Fibroblast of villous mesenchyme (primary cell): Measurements from ENCODE around the gene STAT2. TPM values are rescaled to one million over a fixed set of nuclear protein-coding genes. Genes with fewer than 3 reads are reported as not detected.
"Not testable (repeated sequence)": the region's sequence is repeated elsewhere in the genome, so short reads cannot be mapped to it uniquely, and the experiment has no call there.

Experiments
- DNase-seq: peaks from one replicate; pipeline ENCODE4 v3.0.0-alpha.2; 2010; ENCODE audit warnings: low read depth
- H3K4me3 ChIP-seq: 2 replicates; pipeline ENCODE4 v1.5.1; 2011; ENCODE audit warnings: low read depth, mild to moderate bottlenecking, low read length
- CTCF ChIP-seq: IDR thresholded peaks from 2 replicates; pipeline ENCODE4 v1.5.1; 2012; ENCODE audit warnings: low read depth, mild to moderate bottlenecking, low read length; ENCODE audit not compliant: insufficient read depth
- total RNA-seq: library from RNA; depleted of rRNA; stranded (reverse); fragments of >200 nt; gene quantifications from 2 replicates; pipeline ENCODE4 v1.2.3, GENCODE V29; 2012

STAT2 gene
- total RNA-seq, 1 donor, result 296 TPM

DNA sequence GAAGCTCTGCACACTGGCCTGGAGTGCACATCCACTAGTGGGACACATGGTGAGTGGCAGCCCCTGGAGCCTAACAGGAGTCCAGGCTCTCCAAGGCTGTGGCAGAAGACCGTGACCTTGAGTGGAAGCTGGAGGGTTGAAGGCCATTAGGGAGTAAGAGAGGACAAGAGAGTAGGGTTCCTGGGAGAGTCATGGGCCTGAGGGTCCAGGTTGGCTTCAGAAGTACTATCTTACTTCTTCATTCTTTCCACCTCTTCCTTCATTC lies 20.8 kb downstream of the STAT2 start:
- no peak overlapping the region for H3K4me3 ChIP-seq
- no peak for TF ChIP-seq CTCF
- no peak for DNase-seq

DNA sequence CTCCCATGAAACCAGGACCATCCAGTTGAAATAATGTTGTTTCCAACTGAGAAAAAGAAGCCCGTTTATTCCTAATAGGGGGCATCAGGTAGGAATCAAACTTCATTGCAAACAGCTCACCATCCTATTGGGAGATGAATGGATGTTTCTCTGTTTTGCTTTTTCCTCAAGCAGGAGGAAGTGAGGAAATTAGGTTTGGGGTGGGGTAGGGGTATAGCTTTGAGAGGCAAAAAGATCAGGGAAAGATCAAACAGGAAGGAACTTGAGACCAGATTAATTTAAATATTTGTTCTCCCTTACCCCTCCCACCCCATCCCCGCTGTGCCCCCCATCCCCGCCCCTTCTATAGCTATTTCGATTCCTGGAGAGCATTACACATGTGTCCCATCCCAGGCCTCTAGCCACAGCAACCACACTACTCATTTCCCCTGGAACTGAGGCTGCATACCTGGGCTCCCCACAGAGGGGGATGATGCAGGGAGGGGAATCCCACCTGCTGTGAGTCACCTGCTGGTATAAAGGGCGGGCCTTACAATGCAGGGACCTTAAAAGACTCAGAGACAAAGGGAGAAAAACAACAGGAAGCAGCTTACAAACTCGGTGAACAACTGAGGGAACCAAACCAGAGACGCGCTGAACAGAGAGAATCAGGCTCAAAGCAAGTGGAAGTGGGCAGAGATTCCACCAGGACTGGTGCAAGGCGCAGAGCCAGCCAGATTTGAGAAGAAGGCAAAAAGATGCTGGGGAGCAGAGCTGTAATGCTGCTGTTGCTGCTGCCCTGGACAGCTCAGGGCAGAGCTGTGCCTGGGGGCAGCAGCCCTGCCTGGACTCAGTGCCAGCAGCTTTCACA lies 21.4 kb downstream of the STAT2 start, which contains the start of gene IL23A:
TSS of gene IL23A (plus strand) at position 577 of the 850 bp plus-strand sequence. CDS start at position 738, 161 bp downstream.
- TF ChIP-seq CTCF, result no peak
- DNase-seq, result no peak
- no peak within 1 kb of the TSS for H3K4me3 ChIP-seq

GRCh38 chr12:56337753-56338251 lies 22.1 kb downstream of the STAT2 start:
- no peak for TF ChIP-seq CTCF
- no peak overlapping the region for H3K4me3 ChIP-seq
- DNase-seq, result peak; percentile 29

DNA sequence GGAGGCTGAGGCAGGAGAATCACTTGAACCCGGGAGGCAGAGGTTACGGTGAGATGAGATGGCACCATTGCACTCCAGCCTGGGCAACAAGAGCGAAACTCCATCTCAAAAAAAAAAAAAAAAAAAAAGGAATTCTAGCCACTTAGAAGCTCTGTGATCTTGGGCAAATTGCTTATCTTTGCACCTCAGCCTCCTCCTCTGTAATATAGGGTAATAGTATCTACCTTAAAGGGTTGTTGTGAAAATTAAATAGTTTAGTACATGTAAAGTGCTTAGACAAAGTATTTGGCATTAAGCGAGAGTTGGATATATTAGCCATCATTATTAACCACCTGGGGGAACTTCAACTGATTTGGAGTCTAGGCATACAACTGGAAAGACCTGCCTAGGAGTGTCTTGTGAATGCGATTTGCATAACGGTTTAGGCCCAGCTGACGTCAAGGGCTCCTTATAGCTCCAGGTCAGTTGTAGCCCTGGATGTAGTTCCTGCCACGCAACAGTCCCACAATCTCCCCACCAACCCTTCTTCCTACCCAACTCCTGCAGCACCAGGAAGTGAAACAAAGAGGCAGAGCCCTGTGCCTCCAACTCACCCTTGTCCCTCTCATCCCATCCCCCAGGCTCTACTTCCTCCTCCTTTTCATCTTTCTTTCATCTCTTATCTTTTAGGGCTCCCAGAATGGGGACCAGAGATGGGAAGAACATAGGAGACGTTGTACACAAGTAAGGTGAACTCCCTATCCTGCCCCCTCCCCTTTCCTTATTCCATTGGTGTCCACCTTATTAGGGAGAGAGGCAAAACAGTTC lies 23.3 kb downstream of the STAT2 start:
- TF ChIP-seq CTCF, result no peak
- DNase-seq, result no peak
- H3K4me3 ChIP-seq, result no peak overlapping the region

DNA sequence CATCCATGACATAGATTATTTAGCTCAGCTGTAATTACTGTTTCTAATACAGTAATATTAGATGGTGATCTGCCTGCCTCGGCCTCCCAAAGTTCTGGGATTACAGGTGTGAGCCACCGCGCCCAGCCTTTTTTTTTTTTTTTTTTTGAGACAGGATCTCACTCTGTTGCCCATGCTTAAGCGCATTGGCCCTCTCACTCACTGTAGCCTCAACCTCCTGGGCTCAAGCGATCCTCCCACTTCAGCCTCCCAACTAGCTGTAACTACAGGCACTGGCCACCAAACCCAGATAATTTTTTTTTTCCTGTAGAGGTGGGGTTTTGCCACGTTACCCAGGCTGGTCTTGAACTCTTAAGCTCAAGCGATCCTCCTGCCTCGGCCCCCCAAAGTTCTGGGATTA lies 24.4 kb downstream of the STAT2 start:
- DNase-seq, H3K4me3 ChIP-seq: not testable (repeated sequence)

DNA sequence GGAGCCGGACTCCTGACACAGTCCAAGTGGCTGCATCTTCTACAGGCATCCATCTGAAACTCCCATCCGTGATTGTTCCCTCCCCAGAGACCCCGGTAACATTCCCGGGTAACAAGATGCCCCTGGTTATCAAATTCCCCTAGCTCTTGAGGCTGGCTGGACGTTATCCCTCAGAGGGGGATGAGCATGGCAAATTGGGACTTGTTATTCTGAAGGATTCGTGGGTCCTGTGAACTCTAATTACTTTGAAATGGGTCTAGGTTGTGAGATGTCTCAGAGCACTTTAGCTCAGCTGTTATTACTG lies 25.5 kb downstream of the STAT2 start:
- no peak for DNase-seq
- no peak for TF ChIP-seq CTCF
- H3K4me3 ChIP-seq, result peak overlapping the region; percentile 76

DNA sequence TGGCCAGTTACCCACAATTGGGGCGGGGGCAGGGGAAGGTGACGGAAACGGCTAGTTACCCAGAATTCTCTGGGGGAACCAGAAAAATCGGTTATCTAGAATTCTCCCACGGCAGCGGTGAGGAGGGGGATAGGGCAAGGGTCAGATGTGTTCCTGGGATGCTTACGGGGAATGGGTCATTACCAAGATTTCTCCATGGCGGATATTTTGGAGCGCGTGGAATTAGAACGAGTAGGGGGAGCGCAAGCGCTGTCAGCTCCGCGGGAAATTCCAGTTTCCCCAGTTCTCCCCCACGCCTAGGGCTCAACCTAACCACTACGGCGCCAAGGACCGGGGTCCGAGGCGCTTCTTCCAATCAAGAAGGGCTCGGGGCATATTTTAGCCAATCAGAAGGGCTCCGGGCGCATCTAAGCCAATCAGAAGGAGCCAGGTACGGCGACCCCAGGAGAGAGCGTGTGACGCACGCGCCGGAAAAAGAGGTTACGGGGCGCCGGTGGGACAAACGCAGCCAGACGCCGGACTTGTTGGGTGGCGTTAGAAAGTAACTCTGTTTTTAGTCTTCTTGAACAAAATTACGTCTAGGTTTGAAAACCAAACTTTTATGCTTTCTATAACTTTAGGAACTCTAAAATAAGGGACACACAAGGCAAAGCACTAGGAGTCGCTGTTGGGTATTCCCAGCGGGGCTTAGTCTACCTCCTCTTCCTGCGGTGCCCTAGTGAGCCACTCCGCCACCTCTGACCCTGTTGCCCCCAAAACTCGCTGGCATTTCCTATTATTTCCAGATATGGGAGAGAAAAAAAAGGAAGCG lies 26.0 kb downstream of the STAT2 start, which contains the start of gene PAN2:
TSS of gene PAN2 (minus strand) at position 322 of the 811 bp plus-strand sequence. CDS start 906 bp downstream, outside the sequence.
- TF ChIP-seq CTCF, result peak; percentile 66
- DNase-seq, result peak; percentile 98
- peak within 1 kb of the TSS; percentile 76 for H3K4me3 ChIP-seq
